Caco-2 (cell line): ENCODE measurements around the gene PLEKHD1. TPM values are rescaled to one million over a fixed set of nuclear protein-coding genes. Genes with fewer than 3 reads are reported as not detected.

ENCODE experiments used
- BruUV-seq: library from RNA; stranded (reverse); fragments of 400-500 nt; replicated peaks from 2 replicates; lab custom pipeline; 2021; lab: Mats Ljungman, UMichigan
- CTCF ChIA-PET: fragments of 300-600 bp; sonication (Branson Sonifier 250); formaldehyde crosslinking; loops from one replicate; lab custom pipeline; 2022; ENCODE audit warnings: antibody characterized with exemption; lab: Charles Lee
- POLR2A ChIA-PET: fragments of 300-600 bp; sonication (Branson Sonifier 250); formaldehyde crosslinking; loops from one replicate; lab custom pipeline; 2022; ENCODE audit warnings: antibody characterized with exemption; lab: Charles Lee
- DNase-seq, 2 experiments: peaks; one replicate each; pipeline versions ENCODE4 v3.0.0 to v3.0.0-alpha.2; 2020 to 2022
- H3K27me3 ChIP-seq: replicated peaks from 2 replicates; pipeline ENCODE4 v1.6.0; 2011; ENCODE audit warnings: low read length; ENCODE audit not compliant: control insufficient read depth, insufficient read depth
- H3K36me3 ChIP-seq: 2 replicates; pipeline ENCODE4 v1.5.1; 2011; ENCODE audit warnings: low read length; ENCODE audit not compliant: control insufficient read depth, insufficient read depth
- H3K4me1 ChIP-seq: fragments of 250-450 bp; sonication (Bioruptor Pico); 2 replicates; pipeline ENCODE4 v1.5.1; 2020; ENCODE audit warnings: mild to moderate bottlenecking
- H3K4me3 ChIP-seq: 2 replicates; pipeline ENCODE4 v1.5.1; 2011; ENCODE audit warnings: low read depth, mild to moderate bottlenecking, control low read depth, low read length
- H3K9me3 ChIP-seq: fragments of 250-450 bp; sonication (Bioruptor Pico); 2 replicates; pipeline ENCODE4 v1.5.1; 2020; ENCODE audit warnings: mild to moderate bottlenecking, moderate library complexity
- H3K27ac Mint-ChIP-seq: one replicate; pipeline ENCODE4 v1.8.0; 2022; ENCODE audit warnings: mixed read lengths; ENCODE audit not compliant: unreplicated experiment
- H3K27me3 Mint-ChIP-seq: one replicate; pipeline ENCODE4 v1.8.0; 2022; ENCODE audit warnings: mixed read lengths; ENCODE audit not compliant: insufficient read depth, unreplicated experiment
- H3K36me3 Mint-ChIP-seq: one replicate; pipeline ENCODE4 v1.8.0; 2022; ENCODE audit warnings: mild to moderate bottlenecking, mixed read lengths; ENCODE audit not compliant: insufficient read depth, unreplicated experiment
- H3K4me1 Mint-ChIP-seq: one replicate; pipeline ENCODE4 v1.8.0; 2022; ENCODE audit warnings: low read depth, mixed read lengths; ENCODE audit not compliant: unreplicated experiment
- H3K4me3 Mint-ChIP-seq: one replicate; pipeline ENCODE4 v1.8.0; 2022; ENCODE audit warnings: mild to moderate bottlenecking, moderate library complexity, mixed read lengths; ENCODE audit not compliant: unreplicated experiment
- H3K9me3 Mint-ChIP-seq: one replicate; pipeline ENCODE4 v1.8.0; 2022; ENCODE audit warnings: mixed read lengths; ENCODE audit not compliant: unreplicated experiment
- intact Hi-C: fragments of 100-400 bp; cut with micrococcal nuclease; formaldehyde crosslinking; loops from one replicate; pipeline ENCODE4 v1.10.0; 2022; ENCODE audit not compliant: unreplicated experiment
- total RNA-seq: library from RNA; stranded (reverse); gene quantifications from 2 replicates; pipeline ENCODE4 v1.2.3, GENCODE V29; 2022
- TF ChIP-seq, protein P1 (sequence below), 2 experiments: fragments of 200-600 bp in 1 of 2; IDR thresholded peaks; 1 replicate in 1 of 2; 2 replicates in 1 of 2; pipeline versions ENCODE4 v1.5.1 to v1.8.0; 2011 to 2022; ENCODE audit warnings: antibody characterized with exemption in 1 of 2, control low read depth in 1 of 2, inconsistent platforms in 1 of 2, low read depth in 1 of 2, low read length in 1 of 2, mild to moderate bottlenecking in 1 of 2, moderate library complexity in 1 of 2; ENCODE audit not compliant: insufficient read depth in 1 of 2, severe bottlenecking in 1 of 2, unreplicated experiment in 1 of 2

The PLEKHD1 gene
- total RNA-seq, 1 experiment from 2014 or later, result 0.50 TPM

DNA sequence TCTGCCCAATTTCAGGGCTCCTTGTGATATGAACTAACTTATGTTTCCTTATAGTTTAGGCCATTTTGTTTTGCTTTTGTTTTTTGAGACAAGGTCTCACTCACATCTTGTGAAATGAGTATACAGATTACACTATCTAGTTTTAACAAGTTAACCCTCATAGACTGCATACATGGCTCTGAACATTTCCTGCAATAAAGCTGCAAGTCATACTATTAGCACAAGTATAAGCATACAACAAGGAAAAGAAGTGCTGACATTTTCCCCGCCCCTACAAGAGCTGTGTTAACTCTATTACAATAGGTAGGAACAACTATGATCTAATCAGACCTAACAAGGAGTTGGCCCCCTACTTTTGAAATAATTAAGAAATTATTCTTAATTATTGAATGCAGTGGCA lies 54.2 kb downstream of the PLEKHD1 start:
- Histone ChIP-seq H3K36me3 (no peaks in the 10 kb centered on the region), H3K4me3 (no peak overlapping the region), H3K4me1 (no peaks in the 10 kb centered on the region), H3K9me3 (no peaks in the 10 kb centered on the region), H3K27me3 (no peaks in the 10 kb centered on the region)
- BruUV-seq, result no TSS peak
- TF ChIP-seq, protein P1, sequence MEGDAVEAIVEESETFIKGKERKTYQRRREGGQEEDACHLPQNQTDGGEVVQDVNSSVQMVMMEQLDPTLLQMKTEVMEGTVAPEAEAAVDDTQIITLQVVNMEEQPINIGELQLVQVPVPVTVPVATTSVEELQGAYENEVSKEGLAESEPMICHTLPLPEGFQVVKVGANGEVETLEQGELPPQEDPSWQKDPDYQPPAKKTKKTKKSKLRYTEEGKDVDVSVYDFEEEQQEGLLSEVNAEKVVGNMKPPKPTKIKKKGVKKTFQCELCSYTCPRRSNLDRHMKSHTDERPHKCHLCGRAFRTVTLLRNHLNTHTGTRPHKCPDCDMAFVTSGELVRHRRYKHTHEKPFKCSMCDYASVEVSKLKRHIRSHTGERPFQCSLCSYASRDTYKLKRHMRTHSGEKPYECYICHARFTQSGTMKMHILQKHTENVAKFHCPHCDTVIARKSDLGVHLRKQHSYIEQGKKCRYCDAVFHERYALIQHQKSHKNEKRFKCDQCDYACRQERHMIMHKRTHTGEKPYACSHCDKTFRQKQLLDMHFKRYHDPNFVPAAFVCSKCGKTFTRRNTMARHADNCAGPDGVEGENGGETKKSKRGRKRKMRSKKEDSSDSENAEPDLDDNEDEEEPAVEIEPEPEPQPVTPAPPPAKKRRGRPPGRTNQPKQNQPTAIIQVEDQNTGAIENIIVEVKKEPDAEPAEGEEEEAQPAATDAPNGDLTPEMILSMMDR (IDR thresholded peaks at IDR 0.05; ENCODE audit: insufficient read depth in 1 of 2, low read depth in 1 of 2, low read length in 1 of 2, severe bottlenecking in 1 of 2, unreplicated experiment in 1 of 2), result no peak
- no peak overlapping the region for H3K27ac Mint-ChIP-seq
- no peaks in the 10 kb centered on the region for H3K4me1 Mint-ChIP-seq
- H3K27me3 Mint-ChIP-seq, result no peaks in the 10 kb centered on the region
- H3K9me3 Mint-ChIP-seq, result no peaks in the 10 kb centered on the region
- no peaks in the 10 kb centered on the region for H3K36me3 Mint-ChIP-seq
- intact Hi-C loops, result no loop called here
- POLR2A ChIA-PET, result no interaction called here
- DNase-seq, result no peak
- H3K4me3 Mint-ChIP-seq, result no peak overlapping the region
- CTCF ChIA-PET, result no interaction called here

DNA sequence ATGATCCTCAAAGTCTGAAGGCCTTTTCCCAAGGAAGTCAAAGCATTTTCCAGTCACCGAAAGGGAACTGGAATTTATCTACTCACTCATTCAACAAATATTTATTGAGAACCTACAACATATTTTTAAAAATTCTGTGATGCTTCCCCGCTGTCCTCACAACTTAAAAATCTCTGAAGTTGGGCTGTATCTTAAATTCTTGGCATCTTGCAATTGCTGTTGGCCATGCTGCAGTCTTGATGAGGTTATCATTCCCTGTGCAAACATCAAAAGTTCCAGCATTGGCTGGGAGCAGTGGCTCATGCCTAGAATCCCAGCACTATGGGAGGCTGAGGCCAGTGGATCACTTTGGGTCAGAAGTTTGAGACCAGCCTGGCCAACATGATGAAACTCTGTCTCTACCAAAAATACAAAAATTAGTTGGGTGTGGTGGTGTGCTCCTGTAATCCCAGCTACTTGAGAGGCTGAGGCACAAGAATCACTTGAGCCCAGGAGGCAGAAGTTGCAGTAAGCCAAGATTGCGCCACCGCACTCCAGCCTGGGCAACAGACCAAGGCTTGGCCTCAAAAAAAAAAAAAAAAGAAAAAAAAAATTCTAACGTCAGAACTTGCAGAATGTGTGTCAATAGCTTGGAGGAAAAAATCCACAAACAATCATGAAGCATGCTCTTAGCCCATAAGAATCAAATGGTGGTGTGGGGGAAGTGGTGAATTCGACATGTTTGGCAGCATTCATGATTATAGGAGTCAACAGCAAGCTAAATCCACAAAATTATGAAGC lies 55.3 kb downstream of the PLEKHD1 start:
- Histone ChIP-seq H3K36me3 (no peaks in the 10 kb centered on the region), H3K4me1 (no peaks in the 10 kb centered on the region), H3K4me3 (no peak overlapping the region), H3K27me3 (no peaks in the 10 kb centered on the region), H3K9me3 (no peaks in the 10 kb centered on the region)
- TF ChIP-seq, protein P1 (IDR thresholded peaks at IDR 0.05; ENCODE audit: insufficient read depth in 1 of 2, low read depth in 1 of 2, low read length in 1 of 2, severe bottlenecking in 1 of 2, unreplicated experiment in 1 of 2), result no peak
- ChIA-PET CTCF (no interaction called here), POLR2A (interaction anchor here (0.6 to 0.7 kb wide), 2 partner anchors 24 to 1681 kb away, joined by 3 to 6 read pairs; no protein-coding TSS in a partner anchor)
- peaks cover 4% of the 10 kb centered on the region for H3K27me3 Mint-ChIP-seq
- no peak overlapping the region for H3K27ac Mint-ChIP-seq
- no peak overlapping the region for H3K4me3 Mint-ChIP-seq
- no TSS peak for BruUV-seq
- intact Hi-C loops, result no loop called here
- DNase-seq, result no peak
- H3K4me1 Mint-ChIP-seq, result no peaks in the 10 kb centered on the region
- no peaks in the 10 kb centered on the region for H3K9me3 Mint-ChIP-seq
- no peaks in the 10 kb centered on the region for H3K36me3 Mint-ChIP-seq

GRCh38 chr14:69540654-69541335 lies 56.3 kb downstream of the PLEKHD1 start:
- H3K4me1 Mint-ChIP-seq, result no peaks in the 10 kb centered on the region
- BruUV-seq, result no TSS peak
- Histone ChIP-seq H3K27me3 (no peaks in the 10 kb centered on the region), H3K4me3 (no peak overlapping the region), H3K4me1 (no peaks in the 10 kb centered on the region), H3K9me3 (no peaks in the 10 kb centered on the region), H3K36me3 (no peaks in the 10 kb centered on the region)
- CTCF ChIA-PET, result no interaction called here
- no peaks in the 10 kb centered on the region for H3K36me3 Mint-ChIP-seq
- POLR2A ChIA-PET, result interaction anchor here (0.6 kb wide), 1 partner anchor 1682 kb away, joined by 3 read pairs; no protein-coding TSS in a partner anchor
- no peak overlapping the region for H3K27ac Mint-ChIP-seq
- no peaks in the 10 kb centered on the region for H3K9me3 Mint-ChIP-seq
- TF ChIP-seq, protein P1 (IDR thresholded peaks at IDR 0.05; ENCODE audit: insufficient read depth in 1 of 2, low read depth in 1 of 2, low read length in 1 of 2, severe bottlenecking in 1 of 2, unreplicated experiment in 1 of 2), result no peak
- intact Hi-C loops, result no loop called here
- no peak overlapping the region for H3K4me3 Mint-ChIP-seq
- DNase-seq, result no peak
- H3K27me3 Mint-ChIP-seq, result peaks cover 4% of the 10 kb centered on the region
